ENCODE measurements around the gene DGCR8. TPM values are rescaled to one million over a fixed set of nuclear protein-coding genes. Genes with fewer than 3 reads are reported as not detected.

DGCR8 gene
- total RNA-seq, 1 donor from 2014 or later, result 30.5 TPM

DNA sequence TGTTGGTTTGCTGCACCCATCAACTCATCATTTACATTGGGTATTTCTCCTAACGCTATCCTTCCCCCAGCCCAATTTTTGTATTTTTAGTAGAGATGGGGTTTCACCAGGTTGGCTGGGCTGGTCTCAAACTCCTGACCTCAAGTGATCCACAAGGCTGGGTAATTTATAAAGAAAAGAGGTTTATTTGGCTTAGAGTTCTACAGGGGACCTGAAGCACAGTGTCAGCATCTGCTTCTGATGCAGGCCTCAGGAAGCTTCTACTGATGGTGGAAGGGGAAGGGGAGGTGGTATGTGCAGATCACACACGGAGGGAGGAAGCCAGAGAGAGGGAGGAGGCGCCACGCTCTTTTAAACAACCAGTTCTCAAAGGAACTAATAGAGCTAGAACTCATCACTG lies 33.3 kb upstream of the DGCR8 start:
- Histone ChIP-seq H3K27me3 (ENCODE audit: control insufficient read depth, insufficient read depth, low read length) (no peaks in the 10 kb centered on the region), H3K4me3 (ENCODE audit: low read depth, low read length) (no peak overlapping the region), H3K36me3 (ENCODE audit: control insufficient read depth, insufficient read depth, low read length) (peaks cover 1% of the 10 kb centered on the region)
- no peak for FAIRE-seq
- DNase-seq (ENCODE audit: low read depth), result no peak
- TF ChIP-seq, protein P1, sequence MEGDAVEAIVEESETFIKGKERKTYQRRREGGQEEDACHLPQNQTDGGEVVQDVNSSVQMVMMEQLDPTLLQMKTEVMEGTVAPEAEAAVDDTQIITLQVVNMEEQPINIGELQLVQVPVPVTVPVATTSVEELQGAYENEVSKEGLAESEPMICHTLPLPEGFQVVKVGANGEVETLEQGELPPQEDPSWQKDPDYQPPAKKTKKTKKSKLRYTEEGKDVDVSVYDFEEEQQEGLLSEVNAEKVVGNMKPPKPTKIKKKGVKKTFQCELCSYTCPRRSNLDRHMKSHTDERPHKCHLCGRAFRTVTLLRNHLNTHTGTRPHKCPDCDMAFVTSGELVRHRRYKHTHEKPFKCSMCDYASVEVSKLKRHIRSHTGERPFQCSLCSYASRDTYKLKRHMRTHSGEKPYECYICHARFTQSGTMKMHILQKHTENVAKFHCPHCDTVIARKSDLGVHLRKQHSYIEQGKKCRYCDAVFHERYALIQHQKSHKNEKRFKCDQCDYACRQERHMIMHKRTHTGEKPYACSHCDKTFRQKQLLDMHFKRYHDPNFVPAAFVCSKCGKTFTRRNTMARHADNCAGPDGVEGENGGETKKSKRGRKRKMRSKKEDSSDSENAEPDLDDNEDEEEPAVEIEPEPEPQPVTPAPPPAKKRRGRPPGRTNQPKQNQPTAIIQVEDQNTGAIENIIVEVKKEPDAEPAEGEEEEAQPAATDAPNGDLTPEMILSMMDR (IDR thresholded peaks at IDR 0.05; ENCODE audit: insufficient read depth, low read length, severe bottlenecking), result no peak

DNA sequence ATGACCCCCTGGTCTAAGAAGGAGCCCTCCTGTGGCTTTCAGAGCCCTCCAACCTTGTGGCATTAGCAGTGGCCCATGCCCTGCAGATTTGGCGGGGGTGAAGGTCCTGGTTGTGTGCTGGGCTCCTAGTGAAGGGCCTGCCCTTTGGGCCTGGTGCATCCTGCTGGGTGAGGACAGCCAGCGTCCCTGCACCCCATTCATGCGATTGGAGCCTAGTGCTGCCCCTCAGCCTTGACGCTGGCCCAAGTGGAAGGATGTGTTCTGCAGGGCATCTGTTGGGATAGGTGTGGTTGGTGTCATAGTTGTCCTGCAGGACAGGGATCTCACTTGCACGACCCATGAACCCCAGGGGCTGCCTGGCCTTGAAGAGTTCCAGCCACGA lies 28.1 kb upstream of the DGCR8 start:
- H3K36me3 ChIP-seq (ENCODE audit: control insufficient read depth, insufficient read depth, low read length), result peaks cover 12% of the 10 kb centered on the region
- FAIRE-seq (no peak), DNase-seq (ENCODE audit: low read depth) (no peak)
- TF ChIP-seq, protein P1 (IDR thresholded peaks at IDR 0.05; ENCODE audit: insufficient read depth, low read length, severe bottlenecking), result no peak
- H3K4me3 ChIP-seq (ENCODE audit: low read depth, low read length), result no peak overlapping the region
- no peaks in the 10 kb centered on the region for H3K27me3 ChIP-seq (ENCODE audit: control insufficient read depth, insufficient read depth, low read length)

DNA sequence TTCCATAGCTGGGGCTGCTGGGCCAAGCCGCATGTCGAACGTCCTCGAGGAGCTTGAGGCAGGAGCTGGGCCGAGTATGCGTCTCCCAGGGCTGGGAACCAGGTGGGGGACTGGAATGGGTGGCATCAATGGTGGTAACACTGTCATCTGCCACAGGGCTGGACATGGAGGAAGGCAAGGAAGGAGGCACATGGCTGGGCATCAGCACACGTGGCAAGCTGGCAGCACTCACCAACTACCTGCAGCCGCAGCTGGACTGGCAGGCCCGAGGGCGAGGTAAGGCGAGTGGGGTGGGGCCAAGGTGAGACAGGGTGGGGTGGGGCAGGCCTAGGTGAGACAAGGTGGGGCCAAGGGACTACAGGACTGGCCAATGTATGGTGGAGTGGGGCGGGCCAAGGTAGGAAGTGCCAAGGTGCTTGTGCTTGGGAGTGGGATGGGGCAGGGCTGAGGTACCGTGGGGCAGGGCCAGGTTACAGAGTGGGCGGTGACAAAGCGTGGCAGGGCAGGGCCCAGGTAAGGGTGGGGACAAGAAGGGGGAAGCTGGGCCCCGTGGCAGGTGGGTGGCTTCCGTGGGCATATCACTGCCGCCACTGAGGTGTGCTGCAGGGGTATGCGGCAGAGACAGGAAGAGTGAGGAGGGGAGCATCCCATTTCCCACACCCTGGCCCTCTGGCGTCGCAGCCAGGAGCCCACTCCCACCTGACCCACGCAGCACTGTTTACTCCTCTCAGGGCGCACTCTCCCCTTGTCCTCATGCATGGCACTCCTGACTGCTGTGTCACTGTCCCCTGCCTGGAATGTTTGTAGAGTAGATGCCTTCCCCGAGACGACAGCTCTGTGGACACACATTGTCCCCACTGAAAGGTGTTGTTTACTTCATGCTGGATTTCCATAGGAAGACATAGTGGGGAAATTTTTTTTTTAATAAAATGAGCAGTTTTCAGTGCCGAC lies 27.5 kb upstream of the DGCR8 start:
- DNase-seq (ENCODE audit: low read depth) (no peak), FAIRE-seq (no peak)
- peaks cover 12% of the 10 kb centered on the region for H3K36me3 ChIP-seq (ENCODE audit: control insufficient read depth, insufficient read depth, low read length)
- H3K27me3 ChIP-seq (ENCODE audit: control insufficient read depth, insufficient read depth, low read length), result no peaks in the 10 kb centered on the region
- H3K4me3 ChIP-seq (ENCODE audit: low read depth, low read length), result no peak overlapping the region
- TF ChIP-seq, protein P1 (IDR thresholded peaks at IDR 0.05; ENCODE audit: insufficient read depth, low read length, severe bottlenecking), result no peak

DNA sequence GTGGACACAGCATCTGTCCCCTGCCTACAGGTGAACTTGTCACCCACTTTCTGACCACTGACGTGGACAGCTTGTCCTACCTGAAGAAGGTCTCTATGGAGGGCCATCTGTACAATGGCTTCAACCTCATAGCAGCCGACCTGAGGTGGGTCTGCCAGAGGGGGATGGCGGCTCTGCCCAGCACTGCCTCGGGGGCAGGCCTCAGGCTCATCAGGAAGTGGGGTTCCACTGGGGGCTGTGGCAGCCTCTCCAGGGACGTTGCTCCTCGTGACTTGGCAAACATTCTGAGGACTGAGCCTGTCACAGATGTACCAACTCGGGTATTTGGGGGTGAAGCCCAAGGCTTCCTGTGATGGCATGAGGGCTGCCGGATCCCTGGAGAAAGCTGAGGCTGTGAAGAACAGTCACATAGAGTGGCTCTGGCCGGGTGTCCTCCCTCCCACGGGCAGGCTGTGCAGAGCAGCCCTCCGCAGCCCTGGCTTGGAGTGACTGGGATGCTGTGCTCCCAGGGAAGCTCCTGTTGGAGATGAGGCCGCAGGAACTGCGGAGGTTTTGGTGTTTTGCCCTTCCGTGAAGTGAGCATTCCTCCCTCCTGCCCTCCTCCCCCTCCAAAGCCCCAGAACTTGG lies 26.5 kb upstream of the DGCR8 start:
- FAIRE-seq, result peak; percentile 18
- Histone ChIP-seq H3K27me3 (ENCODE audit: control insufficient read depth, insufficient read depth, low read length) (no peaks in the 10 kb centered on the region), H3K36me3 (ENCODE audit: control insufficient read depth, insufficient read depth, low read length) (peaks cover 12% of the 10 kb centered on the region), H3K4me3 (ENCODE audit: low read depth, low read length) (no peak overlapping the region)
- DNase-seq (ENCODE audit: low read depth), result no peak
- TF ChIP-seq, protein P1 (IDR thresholded peaks at IDR 0.05; ENCODE audit: insufficient read depth, low read length, severe bottlenecking), result no peak

DNA sequence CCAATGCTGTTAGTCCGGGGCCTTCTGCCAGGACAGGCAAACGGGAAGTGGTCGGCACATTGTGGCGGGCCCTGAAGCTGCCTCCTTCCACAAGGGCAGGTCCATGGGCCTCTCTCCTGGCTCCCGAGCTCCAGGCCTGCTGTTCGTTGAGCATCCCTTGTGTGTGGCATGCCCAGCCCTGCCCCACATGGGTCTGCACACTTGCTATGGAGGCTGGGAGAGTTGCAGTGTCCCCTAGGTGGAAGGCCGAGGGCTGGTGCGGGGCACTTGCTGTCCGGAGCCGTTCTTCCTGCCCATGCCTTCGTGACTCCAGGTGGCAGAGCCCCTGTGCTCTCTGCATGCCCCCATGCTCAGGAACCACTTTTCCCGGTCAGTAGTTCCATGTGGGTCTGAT lies 26.0 kb upstream of the DGCR8 start:
- TF ChIP-seq, protein P1 (IDR thresholded peaks at IDR 0.05; ENCODE audit: insufficient read depth, low read length, severe bottlenecking), result no peak
- FAIRE-seq, result no peak
- no peak for DNase-seq (ENCODE audit: low read depth)
- Histone ChIP-seq H3K4me3 (ENCODE audit: low read depth, low read length) (no peak overlapping the region), H3K36me3 (ENCODE audit: control insufficient read depth, insufficient read depth, low read length) (peaks cover 12% of the 10 kb centered on the region), H3K27me3 (ENCODE audit: control insufficient read depth, insufficient read depth, low read length) (no peaks in the 10 kb centered on the region)
